Peyer's patch (tissue), 4 donors: ENCODE measurements around the gene CERS4.

Source experiments
- POLR2A ChIP-seq, 2 donors: fragments of 450-650 bp; IDR thresholded peaks; one replicate each; pipeline ENCODE4 v1.5.1; 2017; ENCODE audit warnings: antibody characterized with exemption in 2 of 2, mild to moderate bottlenecking in 2 of 2, moderate library complexity in 2 of 2
- TF ChIP-seq, protein P1 (sequence below), 6 experiments: fragments of 450-650 bp in 4 of 6; fragments of 200-600 bp in 2 of 6; sonication (generic) in 1 of 6; IDR thresholded peaks; one replicate each; pipeline ENCODE4 v1.5.1; 2017 to 2019; ENCODE audit warnings: antibody characterized with exemption in 6 of 6, mild to moderate bottlenecking in 3 of 6, moderate library complexity in 1 of 6

DNA sequence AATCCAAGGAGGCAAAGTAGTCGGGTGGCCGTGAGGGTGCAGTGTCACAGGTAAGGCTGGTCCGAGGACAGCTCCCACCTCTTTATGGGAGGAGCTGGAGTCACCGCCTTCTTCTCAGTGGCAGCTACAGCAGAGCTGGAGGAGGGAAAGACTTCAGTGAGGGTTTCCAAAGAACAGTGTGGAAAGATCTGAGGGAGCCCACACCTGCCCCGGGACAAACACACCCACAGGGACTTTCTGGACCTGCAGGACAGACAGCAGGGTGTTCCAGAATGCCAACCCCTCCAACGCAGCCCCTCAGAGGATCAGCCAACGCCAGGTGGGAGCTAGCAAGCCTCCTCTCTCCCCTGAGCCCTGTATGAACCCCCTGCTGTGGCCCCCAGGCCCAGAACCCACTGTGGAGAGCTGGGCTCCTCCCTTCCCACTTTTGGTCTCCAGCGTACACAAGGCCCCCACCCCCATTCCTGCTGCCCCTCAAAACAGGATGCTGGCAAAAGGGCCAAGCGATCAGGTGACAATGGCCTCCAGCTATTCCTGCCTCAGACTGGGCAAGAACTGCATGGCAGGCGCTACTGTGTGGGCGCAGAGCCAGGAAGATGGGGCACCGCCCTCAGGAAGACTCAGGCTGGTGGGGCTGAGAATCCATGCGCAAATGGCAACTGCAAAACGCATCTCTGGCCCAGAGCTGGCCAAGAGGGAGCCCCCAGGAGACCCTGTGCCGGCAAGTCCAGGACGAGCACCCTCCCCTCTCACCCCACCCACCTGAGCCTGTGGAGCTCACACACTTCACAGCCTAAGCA is 102.5 kb downstream of the CERS4 start:
- TF ChIP-seq, protein P1, sequence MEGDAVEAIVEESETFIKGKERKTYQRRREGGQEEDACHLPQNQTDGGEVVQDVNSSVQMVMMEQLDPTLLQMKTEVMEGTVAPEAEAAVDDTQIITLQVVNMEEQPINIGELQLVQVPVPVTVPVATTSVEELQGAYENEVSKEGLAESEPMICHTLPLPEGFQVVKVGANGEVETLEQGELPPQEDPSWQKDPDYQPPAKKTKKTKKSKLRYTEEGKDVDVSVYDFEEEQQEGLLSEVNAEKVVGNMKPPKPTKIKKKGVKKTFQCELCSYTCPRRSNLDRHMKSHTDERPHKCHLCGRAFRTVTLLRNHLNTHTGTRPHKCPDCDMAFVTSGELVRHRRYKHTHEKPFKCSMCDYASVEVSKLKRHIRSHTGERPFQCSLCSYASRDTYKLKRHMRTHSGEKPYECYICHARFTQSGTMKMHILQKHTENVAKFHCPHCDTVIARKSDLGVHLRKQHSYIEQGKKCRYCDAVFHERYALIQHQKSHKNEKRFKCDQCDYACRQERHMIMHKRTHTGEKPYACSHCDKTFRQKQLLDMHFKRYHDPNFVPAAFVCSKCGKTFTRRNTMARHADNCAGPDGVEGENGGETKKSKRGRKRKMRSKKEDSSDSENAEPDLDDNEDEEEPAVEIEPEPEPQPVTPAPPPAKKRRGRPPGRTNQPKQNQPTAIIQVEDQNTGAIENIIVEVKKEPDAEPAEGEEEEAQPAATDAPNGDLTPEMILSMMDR (IDR thresholded peaks at IDR 0.05): no peak
- TF ChIP-seq POLR2A (IDR thresholded peaks at IDR 0.05): no peak
